GM19099 (cell line): ENCODE data around the gene DDX18.

Experiments
- POLR2A ChIP-seq: IDR thresholded peaks from 3 replicates; pipeline ENCODE4 v1.6.1; 2011; ENCODE audit warnings: low read depth; ENCODE audit not compliant: insufficient read length; ENCODE audit errors: extremely low read depth

DDX18 gene

GRCh38 chr2:117814417-117815264, at the start of gene DDX18:
Gene DDX18, plus strand, starts transcription at chr2:117814691. Its CDS starts 87 bp downstream, at chr2:117814778.
- peak; percentile 80 for TF ChIP-seq POLR2A

GRCh38 chr2:117770730-117771129, 43.8 kb upstream of the DDX18 start:
- TF ChIP-seq POLR2A = no peak

- no peak for TF ChIP-seq POLR2A
Measured at GRCh38 chr2:117771969-117772630, 42.4 kb upstream of the DDX18 start.

GRCh38 chr2:117774716-117775115, 39.8 kb upstream of the DDX18 start:
- no peak for TF ChIP-seq POLR2A

- TF ChIP-seq POLR2A = no peak
Measured at GRCh38 chr2:117775703-117776219, 38.7 kb upstream of the DDX18 start.

GRCh38 chr2:117776888-117777287, 37.6 kb upstream of the DDX18 start:
- no peak for TF ChIP-seq POLR2A

- no peak for TF ChIP-seq POLR2A
Measured at GRCh38 chr2:117785740-117786139, 28.8 kb upstream of the DDX18 start.

GRCh38 chr2:117786520-117786919, 28.0 kb upstream of the DDX18 start:
- no peak for TF ChIP-seq POLR2A

- TF ChIP-seq POLR2A = no peak
Measured at GRCh38 chr2:117789505-117789904, 25.0 kb upstream of the DDX18 start.

GRCh38 chr2:117794668-117795067, 19.8 kb upstream of the DDX18 start:
- TF ChIP-seq POLR2A = no peak

- no peak for TF ChIP-seq POLR2A
Measured at GRCh38 chr2:117801826-117802225, 12.7 kb upstream of the DDX18 start.

- TF ChIP-seq POLR2A = no peak
Measured at GRCh38 chr2:117812443-117812842, 2.0 kb upstream of the DDX18 start.

- no peak for TF ChIP-seq POLR2A
Measured at GRCh38 chr2:117815946-117816345, 1.5 kb downstream of the DDX18 start.

- TF ChIP-seq POLR2A = no peak
Measured at GRCh38 chr2:117818921-117819320, 4.4 kb downstream of the DDX18 start.

- no peak for TF ChIP-seq POLR2A
Measured at GRCh38 chr2:117820444-117820843, 6.0 kb downstream of the DDX18 start.

GRCh38 chr2:117825437-117825836, 10.9 kb downstream of the DDX18 start:
- TF ChIP-seq POLR2A = no peak

- no peak for TF ChIP-seq POLR2A
Measured at GRCh38 chr2:117828870-117829269, 14.4 kb downstream of the DDX18 start.

- TF ChIP-seq POLR2A = no peak
Measured at GRCh38 chr2:117832332-117832731, 17.8 kb downstream of the DDX18 start.
